ENCODE data around the gene POLR2J. TPM values are rescaled to one million over a fixed set of nuclear protein-coding genes. Genes with fewer than 3 reads are reported as not detected.

The POLR2J gene
- polyA plus RNA-seq, 2 donors = 68.9 to 89.4 TPM

GRCh38 chr7:102454468-102454867, 24.3 kb downstream of the POLR2J start:
- no peaks in the 10 kb centered on the region for H3K9me3 ChIP-seq (ENCODE audit: control insufficient read depth in 2 of 2, insufficient read depth in 1 of 2, low read depth in 1 of 2, low read length in 1 of 2)
- peaks cover 2% of the 10 kb centered on the region in 2 donors for H3K4me1 ChIP-seq (ENCODE audit: control insufficient read depth in 2 of 2, insufficient read depth in 2 of 2, low read length in 1 of 2)
- no peaks in the 10 kb centered on the region for H3K27me3 ChIP-seq (ENCODE audit: control insufficient read depth in 1 of 2, insufficient read depth in 2 of 2, low read length in 2 of 2)
- no peak overlapping the region for H3K4me3 ChIP-seq (ENCODE audit: low read depth in 1 of 2, low read length in 2 of 2)
- WGBS, 2 donors = 65 to 67% methylated on average over 12 of the region's 12 CpGs
- peaks cover 0 to 20% of the 10 kb centered on the region in 2 donors for H3K36me3 ChIP-seq (ENCODE audit: control insufficient read depth in 2 of 2, insufficient read depth in 2 of 2, low read length in 1 of 2)
- peak overlapping the region in 1 of 2 donors; percentile 1 for H3K27ac ChIP-seq (ENCODE audit: low read depth in 2 of 2, low read length in 1 of 2)

- Histone ChIP-seq H3K27ac (ENCODE audit: low read depth in 2 of 2, low read length in 1 of 2) (no peak overlapping the region), H3K27me3 (ENCODE audit: control insufficient read depth in 1 of 2, insufficient read depth in 2 of 2, low read length in 2 of 2) (no peaks in the 10 kb centered on the region), H3K36me3 (ENCODE audit: control insufficient read depth in 2 of 2, insufficient read depth in 2 of 2, low read length in 1 of 2) (peaks cover 0 to 15% of the 10 kb centered on the region in 2 donors), H3K9me3 (ENCODE audit: control insufficient read depth in 2 of 2, insufficient read depth in 1 of 2, low read depth in 1 of 2, low read length in 1 of 2) (no peaks in the 10 kb centered on the region), H3K4me3 (ENCODE audit: low read depth in 1 of 2, low read length in 2 of 2) (no peak overlapping the region), H3K4me1 (ENCODE audit: control insufficient read depth in 2 of 2, insufficient read depth in 2 of 2, low read length in 1 of 2) (peaks cover 2% of the 10 kb centered on the region in 2 donors)
- WGBS, 2 donors = 66 to 67% methylated on average over 7 of the region's 7 CpGs
Measured at GRCh38 chr7:102453319-102453718, 25.4 kb downstream of the POLR2J start.

DNA sequence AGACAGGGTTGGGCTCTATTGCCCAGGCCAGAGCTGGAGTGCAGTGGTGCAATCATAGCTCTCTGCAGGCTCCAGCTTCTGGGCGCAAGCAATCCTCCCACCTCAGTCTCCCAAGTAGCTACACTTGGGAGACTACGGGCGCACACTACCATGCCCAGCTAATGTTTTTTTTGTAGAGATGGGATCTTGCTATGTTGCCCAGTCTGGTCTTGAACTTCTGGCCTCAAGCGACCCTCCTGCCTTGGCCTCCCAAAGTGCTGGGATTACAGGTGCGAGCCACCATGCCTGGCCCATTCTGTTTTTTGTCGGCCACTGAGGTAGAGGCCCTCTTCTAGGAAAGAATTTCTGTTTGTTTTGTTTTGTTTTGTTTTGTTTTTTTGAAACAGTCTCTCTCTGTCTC, 26.3 kb downstream of the POLR2J start:
- peaks cover 2% of the 10 kb centered on the region in 2 donors for H3K4me1 ChIP-seq (ENCODE audit: control insufficient read depth in 2 of 2, insufficient read depth in 2 of 2, low read length in 1 of 2)
- H3K27ac ChIP-seq (ENCODE audit: low read depth in 2 of 2, low read length in 1 of 2) = no peak overlapping the region
- H3K4me3 ChIP-seq (ENCODE audit: low read depth in 1 of 2, low read length in 2 of 2) = no peak overlapping the region
- 86 to 95% methylated on average over 6 of the region's 6 CpGs for WGBS, 2 donors
- peaks cover 0 to 8% of the 10 kb centered on the region in 2 donors for H3K36me3 ChIP-seq (ENCODE audit: control insufficient read depth in 2 of 2, insufficient read depth in 2 of 2, low read length in 1 of 2)
- H3K9me3 ChIP-seq (ENCODE audit: control insufficient read depth in 2 of 2, insufficient read depth in 1 of 2, low read depth in 1 of 2, low read length in 1 of 2) = no peaks in the 10 kb centered on the region
- H3K27me3 ChIP-seq (ENCODE audit: control insufficient read depth in 1 of 2, insufficient read depth in 2 of 2, low read length in 2 of 2) = no peaks in the 10 kb centered on the region

DNA sequence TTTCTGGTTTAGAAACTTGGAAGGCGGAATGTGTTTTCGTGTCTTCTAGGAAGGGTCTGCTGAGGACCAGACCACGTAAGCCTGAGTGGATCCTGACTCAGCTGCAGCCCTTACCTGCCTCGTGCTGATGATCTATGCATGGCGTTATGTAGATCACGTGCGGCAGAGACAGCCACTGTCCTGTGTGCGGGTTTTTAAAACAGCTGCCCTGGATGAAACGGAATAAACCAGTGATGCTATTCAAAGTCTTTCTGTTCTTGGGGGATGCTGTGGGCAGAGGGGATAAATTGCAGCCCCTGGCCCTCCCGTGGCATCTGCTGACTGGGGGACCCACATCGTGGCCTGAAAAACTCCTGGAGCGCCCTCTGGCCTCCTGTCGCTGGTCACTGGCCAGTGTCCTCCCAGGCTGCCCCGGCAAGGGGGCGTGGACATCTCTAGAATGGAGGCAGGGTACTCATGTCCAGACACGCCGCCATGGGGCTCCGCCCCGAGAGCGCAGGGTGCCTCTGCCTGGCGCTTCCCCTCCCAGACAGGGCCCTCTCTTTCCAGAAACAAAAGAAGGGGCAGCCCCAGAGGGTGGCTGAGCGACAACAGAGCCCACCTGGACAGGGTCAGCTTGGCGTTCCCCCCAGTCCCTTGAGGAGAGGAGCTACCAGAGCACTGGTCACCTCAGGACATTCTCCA, 27.2 kb downstream of the POLR2J start:
- Histone ChIP-seq H3K4me3 (ENCODE audit: low read depth in 1 of 2, low read length in 2 of 2) (no peak overlapping the region), H3K4me1 (ENCODE audit: control insufficient read depth in 2 of 2, insufficient read depth in 2 of 2, low read length in 1 of 2) (peaks cover 2% of the 10 kb centered on the region in 2 donors), H3K27me3 (ENCODE audit: control insufficient read depth in 1 of 2, insufficient read depth in 2 of 2, low read length in 2 of 2) (no peaks in the 10 kb centered on the region), H3K36me3 (ENCODE audit: control insufficient read depth in 2 of 2, insufficient read depth in 2 of 2, low read length in 1 of 2) (peaks cover 0 to 3% of the 10 kb centered on the region in 2 donors), H3K9me3 (ENCODE audit: control insufficient read depth in 2 of 2, insufficient read depth in 1 of 2, low read depth in 1 of 2, low read length in 1 of 2) (no peaks in the 10 kb centered on the region), H3K27ac (ENCODE audit: low read depth in 2 of 2, low read length in 1 of 2) (no peak overlapping the region)
- WGBS, 2 donors = 48 to 57% methylated on average over 23 of the region's 23 CpGs

- H3K4me3 ChIP-seq (ENCODE audit: low read depth in 1 of 2, low read length in 2 of 2) = no peak overlapping the region
- H3K36me3 ChIP-seq (ENCODE audit: control insufficient read depth in 2 of 2, insufficient read depth in 2 of 2, low read length in 1 of 2) = peaks cover 0 to 2% of the 10 kb centered on the region in 2 donors
- 69 to 72% methylated on average over 6 of the region's 6 CpGs for WGBS, 2 donors
- H3K4me1 ChIP-seq (ENCODE audit: control insufficient read depth in 2 of 2, insufficient read depth in 2 of 2, low read length in 1 of 2) = peaks cover 2% of the 10 kb centered on the region in 2 donors
- H3K27ac ChIP-seq (ENCODE audit: low read depth in 2 of 2, low read length in 1 of 2) = no peak overlapping the region
- H3K9me3 ChIP-seq (ENCODE audit: control insufficient read depth in 2 of 2, insufficient read depth in 1 of 2, low read depth in 1 of 2, low read length in 1 of 2) = no peaks in the 10 kb centered on the region
- H3K27me3 ChIP-seq (ENCODE audit: control insufficient read depth in 1 of 2, insufficient read depth in 2 of 2, low read length in 2 of 2) = no peaks in the 10 kb centered on the region
Measured at GRCh38 chr7:102450242-102450641, 28.5 kb downstream of the POLR2J start.

DNA sequence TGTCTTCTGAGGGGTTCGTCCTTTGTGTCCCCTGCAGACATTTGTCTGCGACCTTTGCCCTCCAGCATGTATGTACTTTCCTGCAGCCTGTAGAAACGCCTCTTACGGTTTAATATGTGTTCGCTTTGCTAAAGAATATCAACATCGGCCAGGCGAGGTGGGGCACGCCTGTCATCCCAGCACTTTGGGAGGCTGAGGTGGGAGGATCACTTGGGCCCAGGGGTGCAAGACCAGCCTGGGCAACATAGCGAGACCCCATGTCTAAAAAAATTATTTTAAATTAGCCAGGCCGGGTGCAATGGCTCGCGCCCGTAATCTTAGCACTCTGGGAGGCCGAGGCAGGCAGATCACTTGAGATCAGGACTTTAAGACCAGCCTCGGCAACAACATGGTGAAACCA, 29.6 kb downstream of the POLR2J start:
- 93 to 96% methylated on average over 15 of the region's 15 CpGs for WGBS, 2 donors
- Histone ChIP-seq H3K4me1 (ENCODE audit: control insufficient read depth in 2 of 2, insufficient read depth in 2 of 2, low read length in 1 of 2) (peaks cover 2% of the 10 kb centered on the region in 2 donors), H3K36me3 (ENCODE audit: control insufficient read depth in 2 of 2, insufficient read depth in 2 of 2, low read length in 1 of 2) (no peaks in the 10 kb centered on the region), H3K4me3 (ENCODE audit: low read depth in 1 of 2, low read length in 2 of 2) (no peak overlapping the region), H3K27ac (ENCODE audit: low read depth in 2 of 2, low read length in 1 of 2) (no peak overlapping the region), H3K27me3 (ENCODE audit: control insufficient read depth in 1 of 2, insufficient read depth in 2 of 2, low read length in 2 of 2) (no peaks in the 10 kb centered on the region), H3K9me3 (ENCODE audit: control insufficient read depth in 2 of 2, insufficient read depth in 1 of 2, low read depth in 1 of 2, low read length in 1 of 2) (no peaks in the 10 kb centered on the region)

DNA sequence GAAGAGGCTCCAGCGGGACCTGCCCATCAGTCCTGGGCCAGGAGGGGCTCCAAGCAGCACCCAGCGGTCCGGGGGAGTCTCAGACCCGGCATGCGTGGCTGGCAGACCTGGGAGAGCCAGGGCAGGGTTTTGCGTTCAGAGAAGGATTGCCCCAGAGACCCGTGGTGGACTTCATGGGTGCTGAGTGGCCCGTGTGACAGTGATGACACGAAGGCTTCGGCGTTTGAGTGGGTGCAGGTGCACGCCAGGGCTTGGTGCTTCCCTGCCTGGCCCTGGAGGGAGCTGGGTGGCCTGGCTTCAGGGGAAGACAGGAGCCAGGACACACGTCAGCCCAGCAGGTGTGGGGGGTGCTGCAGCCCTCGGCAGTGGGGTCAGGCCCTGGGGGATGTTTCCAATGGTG, 31.4 kb downstream of the POLR2J start:
- no peaks in the 10 kb centered on the region for H3K36me3 ChIP-seq (ENCODE audit: control insufficient read depth in 2 of 2, insufficient read depth in 2 of 2, low read length in 1 of 2)
- no peak overlapping the region for H3K4me3 ChIP-seq (ENCODE audit: low read depth in 1 of 2, low read length in 2 of 2)
- H3K9me3 ChIP-seq (ENCODE audit: control insufficient read depth in 2 of 2, insufficient read depth in 1 of 2, low read depth in 1 of 2, low read length in 1 of 2) = no peaks in the 10 kb centered on the region
- H3K4me1 ChIP-seq (ENCODE audit: control insufficient read depth in 2 of 2, insufficient read depth in 2 of 2, low read length in 1 of 2) = peaks cover 2% of the 10 kb centered on the region in 2 donors
- WGBS, 2 donors = 89 to 90% methylated on average over 14 of the region's 14 CpGs
- H3K27ac ChIP-seq (ENCODE audit: low read depth in 2 of 2, low read length in 1 of 2) = no peak overlapping the region
- no peaks in the 10 kb centered on the region for H3K27me3 ChIP-seq (ENCODE audit: control insufficient read depth in 1 of 2, insufficient read depth in 2 of 2, low read length in 2 of 2)

- 94 to 95% methylated on average over 41 of the region's 41 CpGs for WGBS, 2 donors
- Histone ChIP-seq H3K27ac (ENCODE audit: low read depth in 2 of 2, low read length in 1 of 2) (no peak overlapping the region), H3K4me1 (ENCODE audit: control insufficient read depth in 2 of 2, insufficient read depth in 2 of 2, low read length in 1 of 2) (peaks cover 0 to 2% of the 10 kb centered on the region in 2 donors), H3K4me3 (ENCODE audit: low read depth in 1 of 2, low read length in 2 of 2) (no peak overlapping the region), H3K36me3 (ENCODE audit: control insufficient read depth in 2 of 2, insufficient read depth in 2 of 2, low read length in 1 of 2) (peaks cover 0 to 3% of the 10 kb centered on the region in 2 donors), H3K9me3 (ENCODE audit: control insufficient read depth in 2 of 2, insufficient read depth in 1 of 2, low read depth in 1 of 2, low read length in 1 of 2) (no peaks in the 10 kb centered on the region), H3K27me3 (ENCODE audit: control insufficient read depth in 1 of 2, insufficient read depth in 2 of 2, low read length in 2 of 2) (no peaks in the 10 kb centered on the region)
Measured at GRCh38 chr7:102446387-102447156, 32.1 kb downstream of the POLR2J start.

DNA sequence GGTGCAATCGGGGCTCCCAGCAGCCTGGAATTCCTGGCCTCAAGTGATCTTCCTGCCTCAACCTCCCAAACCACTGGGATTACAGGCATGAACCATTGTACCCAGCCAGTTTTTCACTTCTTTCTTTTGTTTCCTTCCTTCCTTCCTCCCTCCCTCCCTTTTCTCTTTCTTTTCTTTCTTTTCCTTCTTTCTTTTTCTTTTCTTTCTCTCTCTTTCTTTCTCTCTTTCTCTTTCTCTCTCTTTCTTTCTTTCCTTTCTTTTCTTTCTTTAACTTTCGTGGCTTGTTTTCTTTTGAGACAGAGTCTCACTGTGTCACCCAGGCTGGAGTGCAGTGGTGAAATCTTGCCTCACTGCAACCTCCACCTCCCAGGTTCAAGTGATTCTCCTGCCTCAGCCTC, 33.0 kb downstream of the POLR2J start:
- Histone ChIP-seq H3K4me3 (ENCODE audit: low read depth in 1 of 2, low read length in 2 of 2) (no peak overlapping the region), H3K27ac (ENCODE audit: low read depth in 2 of 2, low read length in 1 of 2) (no peak overlapping the region), H3K36me3 (ENCODE audit: control insufficient read depth in 2 of 2, insufficient read depth in 2 of 2, low read length in 1 of 2) (peaks cover 0 to 4% of the 10 kb centered on the region in 2 donors), H3K4me1 (ENCODE audit: control insufficient read depth in 2 of 2, insufficient read depth in 2 of 2, low read length in 1 of 2) (no peaks in the 10 kb centered on the region), H3K9me3 (ENCODE audit: control insufficient read depth in 2 of 2, insufficient read depth in 1 of 2, low read depth in 1 of 2, low read length in 1 of 2) (no peaks in the 10 kb centered on the region), H3K27me3 (ENCODE audit: control insufficient read depth in 1 of 2, insufficient read depth in 2 of 2, low read length in 2 of 2) (no peaks in the 10 kb centered on the region)
- WGBS, 2 donors = 75 to 77% methylated on average over 2 of the region's 2 CpGs
